ENCODE measurements around the gene P2RY8. TPM values are rescaled to one million over a fixed set of nuclear protein-coding genes. Genes with fewer than 3 reads are reported as not detected.
A peak's percentile ranks its signal among the peaks of the same experiment; 100 is the strongest.

P2RY8 gene
- total and polyA plus RNA-seq, 10 of the 15 experiments (the other 5 are each of a cell fraction or from before 2014, with no cell fraction given), result 2.0 to 64.4 (median 36.5) TPM

- no peak overlapping the region for H3K4me2 ChIP-seq (ENCODE audit: control insufficient read depth, insufficient read depth)
- in situ Hi-C loops (cut with MboI), result loop anchor here (25.0 kb wide), 1 partner anchor 1047 kb away; the partner anchor contains the start of genes DHRSX and ZBED1
- H3K27ac ChIP-seq (ENCODE audit: control insufficient read depth, insufficient read depth), result no peak overlapping the region
- H2AFZ ChIP-seq (ENCODE audit: control insufficient read depth, low read depth, low read length), result no peak overlapping the region
- WGBS (ENCODE audit: insufficient coverage, insufficient replicate concordance, low lambda C conversion rate, missing lambda C conversion rate), result 98% methylated on average over 74 of the region's 75 CpGs
- H3K27me3 ChIP-seq (replicated peaks in 1 of 2; ENCODE audit: control insufficient read depth in 2 of 2, insufficient read depth in 2 of 2, low read length in 1 of 2), result no peaks in the 10 kb centered on the region
- ChIA-PET CTCF (no interaction called here), SMC1A (ENCODE audit: uncharacterized antibody, unreplicated experiment) (no interaction called here), RAD21 (ENCODE audit: unreplicated experiment) (no interaction called here), POLR2A (no interaction called here)
- ATAC-seq, result no peak
- peaks cover 30% of the 10 kb centered on the region for H3K4me1 ChIP-seq (ENCODE audit: control insufficient read depth, insufficient read depth, low read length)
- H3K79me2 ChIP-seq (ENCODE audit: control insufficient read depth, insufficient read depth, low read length), result peaks cover 15% of the 10 kb centered on the region
- H4K20me1 ChIP-seq (ENCODE audit: control insufficient read depth, insufficient read depth), result no peaks in the 10 kb centered on the region
- intact Hi-C loops (cut with micrococcal nuclease; ENCODE audit: unreplicated experiment), result loop anchor here (5.0 kb wide), 2 partner anchors 37 to 117 kb away; no protein-coding TSS in a partner anchor
- no TSS peak for BruUV-seq (replicated peaks)
- FAIRE-seq, result no peak
- TF ChIP-seq POLR2AphosphoS2 (IDR thresholded peaks at IDR 0.05; ENCODE audit: low read depth, low read length) (peak; percentile 14; the same call in 1 of the 2 replicates), POLR2A (IDR thresholded peaks at IDR 0.05; ENCODE audit: low read depth, low read length) (peak; percentile 63), HDGF (IDR thresholded peaks at IDR 0.05) (no peak)
- H3K9me3 ChIP-seq (replicated peaks; ENCODE audit: control insufficient read depth, insufficient read depth, low read length), result no peaks in the 10 kb centered on the region; the same call in 2 of the 3 replicates
- H3K36me3 ChIP-seq (ENCODE audit: control insufficient read depth in 2 of 2, insufficient read depth in 2 of 2, low read length in 1 of 2), result peaks cover 30 to 31% of the 10 kb centered on the region in 2 experiments
- no peak overlapping the region for H3K9ac ChIP-seq (ENCODE audit: control insufficient read depth, insufficient read depth, low read length)
- H3K4me3 ChIP-seq, result no peak overlapping the region
- DNase-seq (ENCODE audit: low read depth, low spot score), result no peak
Measured at GRCh38 chrX:1465286-1466231, 71.4 kb downstream of the P2RY8 start.

- CTCF ChIA-PET, result no interaction called here
- Histone ChIP-seq H3K9me3 (replicated peaks; ENCODE audit: control insufficient read depth, insufficient read depth, low read length) (no peaks in the 10 kb centered on the region; the same call in 2 of the 3 replicates), H3K27ac (ENCODE audit: control insufficient read depth, insufficient read depth) (no peak overlapping the region), H4K20me1 (ENCODE audit: control insufficient read depth, insufficient read depth) (no peaks in the 10 kb centered on the region), H3K4me1 (ENCODE audit: control insufficient read depth, insufficient read depth, low read length) (peaks cover 24% of the 10 kb centered on the region), H3K79me2 (ENCODE audit: control insufficient read depth, insufficient read depth, low read length) (peaks cover 14% of the 10 kb centered on the region), H3K4me3 (no peak overlapping the region), H3K27me3 (replicated peaks in 1 of 2; ENCODE audit: control insufficient read depth in 2 of 2, insufficient read depth in 2 of 2, low read length in 1 of 2) (no peaks in the 10 kb centered on the region), H2AFZ (ENCODE audit: control insufficient read depth, low read depth, low read length) (no peak overlapping the region), H3K36me3 (ENCODE audit: control insufficient read depth in 2 of 2, insufficient read depth in 2 of 2, low read length in 1 of 2) (peaks cover 30 to 31% of the 10 kb centered on the region in 2 experiments), H3K9ac (ENCODE audit: control insufficient read depth, insufficient read depth, low read length) (no peak overlapping the region), H3K4me2 (ENCODE audit: control insufficient read depth, insufficient read depth) (no peak overlapping the region)
- TF ChIP-seq MLLT1 (IDR thresholded peaks at IDR 0.05) (no peak), SUZ12 (IDR thresholded peaks at IDR 0.05; ENCODE audit: unreplicated experiment) (no peak), POLR2AphosphoS5 (IDR thresholded peaks at IDR 0.05; ENCODE audit: low read length) (0 out of 2 replicates have a peak, but pooled peaks have one; percentile 4)
- FAIRE-seq, result no peak
- WGBS (ENCODE audit: insufficient coverage, insufficient replicate concordance, low lambda C conversion rate, missing lambda C conversion rate), result 91% methylated on average over 12 of the region's 12 CpGs
- no peak for DNase-seq (ENCODE audit: low read depth, low spot score)
- SMC1A ChIA-PET (ENCODE audit: uncharacterized antibody, unreplicated experiment), result no interaction called here
- in situ Hi-C loops (cut with MboI) (loop anchor here (5.0 to 25.0 kb wide), 2 partner anchors 187 to 1047 kb away; partner anchors contain the start of genes DHRSX and ZBED1), intact Hi-C loops (cut with micrococcal nuclease; ENCODE audit: unreplicated experiment) (loop anchor here (5.0 kb wide), 2 partner anchors 37 to 117 kb away; no protein-coding TSS in a partner anchor)
- RAD21 ChIA-PET (ENCODE audit: unreplicated experiment), result no interaction called here
- BruUV-seq (replicated peaks), result no TSS peak
- ATAC-seq, result no peak
- POLR2A ChIA-PET, result no interaction called here
Measured at GRCh38 chrX:1464971-1465285, 72.1 kb downstream of the P2RY8 start.
